ENCODE measurements around the gene CDK5.

The CDK5 gene

DNA sequence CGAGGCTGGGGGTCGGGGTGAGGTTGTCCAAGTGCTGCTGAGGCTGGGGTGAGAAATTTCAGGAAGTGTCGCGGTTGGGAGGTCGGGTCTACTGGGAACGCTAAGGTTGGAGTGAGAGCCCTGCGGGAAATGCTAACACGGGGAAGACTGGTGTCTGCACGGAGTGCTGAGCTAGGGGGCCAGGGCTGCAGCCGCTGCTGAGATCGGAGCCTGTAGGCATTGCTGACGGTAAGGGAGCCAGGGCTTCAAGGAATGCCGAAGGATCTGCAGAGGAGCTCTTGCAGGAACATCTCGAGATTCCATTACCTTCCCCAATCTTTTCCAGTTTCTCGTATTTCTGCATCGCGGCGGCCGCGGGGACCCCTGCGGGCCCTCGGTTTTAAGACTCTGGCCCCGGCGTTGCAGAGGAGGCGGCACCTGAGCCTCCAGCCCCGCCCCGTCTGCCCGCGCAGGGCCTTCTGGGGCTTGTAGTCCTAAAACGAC lies at the start of gene CDK5:
CDK5 (minus strand) TSS at position 392 of the 483 bp plus-strand sequence; CDS start at position 343, 49 bp downstream.
- DNase-seq = no peak

GRCh38 chr7:151104411-151105235 lies 46.9 kb upstream of the CDK5 start:
- no peak for DNase-seq

- DNase-seq = no peak
Measured at GRCh38 chr7:151103973-151104372, 46.3 kb upstream of the CDK5 start.

GRCh38 chr7:151102991-151103390 lies 45.3 kb upstream of the CDK5 start:
- DNase-seq = no peak

GRCh38 chr7:151101621-151102396 lies 44.1 kb upstream of the CDK5 start:
- no peak for DNase-seq

DNA sequence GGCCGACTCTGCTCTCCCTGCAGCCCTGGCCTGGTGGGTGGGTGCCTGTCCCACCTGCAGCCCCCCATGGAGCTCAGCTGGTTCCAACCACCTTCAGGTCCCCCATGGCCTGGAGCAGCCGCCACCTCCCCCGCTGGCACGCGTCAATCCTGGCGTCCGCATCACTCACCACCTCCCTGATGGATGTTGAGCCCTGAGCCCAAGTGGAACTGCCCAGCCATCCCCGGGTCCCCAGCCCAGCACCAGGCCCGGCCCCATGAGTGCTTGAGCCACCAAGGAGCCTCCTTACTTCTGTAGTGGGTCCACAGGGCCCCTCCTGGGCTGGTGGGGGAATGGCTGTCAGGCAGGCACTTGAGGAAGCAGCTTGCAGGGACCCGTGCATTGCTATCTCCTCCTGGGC lies 43.2 kb upstream of the CDK5 start:
- no peak for DNase-seq

GRCh38 chr7:151099486-151100211 lies 42.0 kb upstream of the CDK5 start:
- no peak for DNase-seq

DNA sequence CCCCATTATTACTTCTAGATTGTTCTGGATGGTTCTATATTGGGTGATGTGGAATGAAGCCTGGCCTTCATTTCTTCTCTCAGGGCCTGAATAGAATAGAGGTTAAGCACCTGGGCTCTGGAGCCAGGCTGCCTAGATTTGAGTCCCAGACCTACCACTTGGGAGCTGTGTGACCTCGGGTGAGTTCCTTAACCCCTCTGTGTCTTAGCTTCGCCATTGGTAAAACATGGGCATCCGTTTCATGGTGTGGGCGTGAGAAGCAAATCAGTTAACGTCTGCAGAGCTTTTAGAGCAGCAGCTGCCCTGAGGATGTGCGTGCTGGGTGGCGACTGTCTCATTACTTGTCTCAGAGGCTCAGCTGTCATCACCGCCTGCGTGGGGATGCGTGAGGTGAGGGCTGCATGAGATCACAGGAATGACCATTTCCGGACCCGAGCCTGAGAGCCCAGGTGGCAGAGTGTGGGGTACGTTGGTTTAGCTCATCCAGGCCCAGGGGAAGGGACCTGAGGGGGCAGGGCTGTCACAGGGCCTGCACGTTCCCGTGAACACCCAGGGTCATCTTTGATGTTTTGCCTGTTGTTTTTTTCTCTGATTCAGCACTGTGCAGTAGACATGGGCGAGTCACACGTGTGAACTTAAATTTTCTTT lies 38.3 kb upstream of the CDK5 start:
- no peak for DNase-seq

GRCh38 chr7:151095123-151095797 lies 37.6 kb upstream of the CDK5 start:
- DNase-seq = no peak

GRCh38 chr7:151094675-151095074 lies 37.0 kb upstream of the CDK5 start:
- DNase-seq = no peak

GRCh38 chr7:151093748-151094147 lies 36.1 kb upstream of the CDK5 start:
- no peak for DNase-seq

GRCh38 chr7:151091988-151092387 lies 34.3 kb upstream of the CDK5 start:
- no peak for DNase-seq

DNA sequence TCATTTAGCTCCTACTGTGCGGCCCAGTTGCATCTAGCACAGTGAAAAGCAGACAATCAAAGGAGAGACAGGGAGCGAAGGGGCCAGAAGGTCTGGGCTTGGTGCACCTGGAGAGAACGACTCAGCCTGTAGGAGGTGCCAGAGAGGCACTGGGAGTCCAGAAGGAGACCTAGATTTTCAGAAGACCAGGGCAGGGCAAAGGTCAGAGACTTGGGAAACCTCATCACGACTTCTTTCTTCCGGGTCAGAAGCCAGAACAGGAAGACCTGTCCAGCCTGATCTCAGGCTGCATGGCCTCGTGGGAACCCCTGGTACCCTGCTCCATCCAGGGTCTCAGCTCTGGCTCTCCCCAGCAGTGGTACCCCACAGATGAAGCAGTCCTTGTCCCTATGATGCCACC lies 33.7 kb upstream of the CDK5 start:
- no peak for DNase-seq

- no peak for DNase-seq
Measured at GRCh38 chr7:151091003-151091402, 33.3 kb upstream of the CDK5 start.

GRCh38 chr7:151089893-151090730 lies 32.4 kb upstream of the CDK5 start:
- DNase-seq = no peak

DNA sequence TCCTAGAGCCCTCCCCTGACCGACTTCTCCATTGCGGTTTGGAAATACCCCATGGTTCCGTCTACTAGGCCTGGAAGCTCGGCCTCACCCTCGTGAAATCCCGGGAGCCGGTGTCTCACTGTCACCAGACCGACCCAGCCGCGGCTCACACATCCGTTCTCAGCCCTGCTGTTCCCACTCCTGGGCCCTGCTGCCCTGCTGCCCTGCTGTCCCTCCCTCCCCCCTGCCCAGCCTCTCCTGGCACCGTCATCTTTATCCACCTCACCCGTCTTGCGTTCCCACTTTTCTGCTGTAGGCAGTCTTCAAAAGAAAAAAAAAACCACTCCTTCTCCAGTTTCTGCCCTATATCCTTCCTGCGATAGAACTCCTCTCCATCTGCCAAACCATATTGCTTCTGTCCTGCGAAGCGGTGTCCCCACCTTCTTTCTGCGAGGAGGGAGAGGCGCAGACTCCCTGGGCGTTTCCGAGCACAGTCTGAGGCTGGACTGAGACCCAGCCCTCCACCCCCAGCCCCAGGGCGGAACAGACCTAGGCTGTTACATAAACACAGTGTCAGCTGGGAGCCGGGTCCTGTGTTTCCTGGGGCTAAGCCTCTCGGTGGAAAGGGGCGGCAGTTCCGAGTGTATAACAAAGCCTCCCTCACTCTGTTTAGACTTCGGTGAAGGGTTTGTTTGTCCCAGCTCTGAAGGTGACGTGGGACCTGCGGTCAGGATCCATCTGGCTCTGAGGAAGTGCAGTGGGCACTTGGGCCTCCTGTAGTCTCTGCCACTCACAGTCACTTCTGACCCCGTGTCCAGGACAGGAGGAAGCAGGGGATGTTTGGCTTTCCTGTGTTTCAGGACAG lies 31.4 kb upstream of the CDK5 start:
- peak; percentile 39 for DNase-seq

DNA sequence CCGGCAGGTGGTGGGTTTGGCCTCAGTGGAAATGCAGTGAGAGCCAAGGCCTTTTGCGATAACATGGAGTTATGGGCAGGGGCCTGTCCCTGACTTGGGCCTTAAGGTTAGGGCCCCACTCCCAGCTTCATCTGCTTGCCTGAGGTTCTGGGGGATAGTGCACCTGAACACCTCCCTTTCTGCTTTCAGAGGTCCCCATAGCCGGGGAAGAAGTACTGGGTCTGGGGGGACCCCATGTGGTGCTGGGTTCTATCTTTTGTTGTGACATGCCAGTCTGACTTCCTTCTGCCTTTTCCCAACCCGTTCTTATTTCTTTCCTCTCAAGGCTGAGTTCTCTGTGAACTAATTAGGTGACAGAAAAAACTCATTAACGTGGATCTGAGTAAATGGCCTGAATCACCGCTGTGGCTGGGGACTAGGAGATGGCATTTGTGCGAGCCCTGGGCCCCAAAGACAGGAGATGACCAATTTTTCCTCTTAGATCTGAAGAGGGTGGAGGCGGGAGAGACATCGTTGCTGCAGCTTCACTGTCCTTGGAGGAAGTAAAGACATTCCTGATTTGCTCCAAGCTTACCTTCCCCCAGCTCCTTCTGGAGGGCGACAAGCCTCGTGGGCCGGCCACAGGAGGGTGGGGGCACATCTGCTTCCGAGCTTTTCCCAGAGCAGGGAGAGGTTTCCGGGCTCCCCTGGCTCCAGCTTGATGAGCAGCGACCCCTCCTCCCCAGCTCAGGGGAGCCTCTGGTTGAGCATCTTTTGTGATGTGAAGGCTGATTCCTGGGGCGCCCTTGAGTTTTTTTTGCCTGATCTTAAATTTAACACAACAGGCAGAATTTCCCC lies 30.5 kb upstream of the CDK5 start:
- no peak for DNase-seq

GRCh38 chr7:151087245-151088018 lies 29.7 kb upstream of the CDK5 start:
- peak; percentile 34 for DNase-seq
